HG03354 (cell line): Measurements from ENCODE around the gene SMIM20.
A peak's percentile ranks its signal among the peaks of the same experiment; 100 is the strongest.
"Not testable (repeated sequence)": the region's sequence is repeated elsewhere in the genome, so short reads cannot be mapped to it uniquely, and the experiment has no call there.

Experiments used
- ATAC-seq: cut with Tn5 transposase; IDR thresholded peaks from one replicate; pipeline ENCODE4 v1.9.1; 2021; ENCODE audit warnings: mild to moderate bottlenecking; ENCODE audit not compliant: unreplicated experiment, poor library complexity, severe bottlenecking

The SMIM20 gene

GRCh38 chr4:25913851-25914669, at the start of gene SMIM20:
SMIM20 (plus strand) TSS chr4:25914220; CDS start chr4:25914314, 94 bp downstream.
- ATAC-seq: peak; percentile 93

- ATAC-seq: no peak
Observed at GRCh38 chr4:25865586-25865985, 48.4 kb upstream of the SMIM20 start.

GRCh38 chr4:25866401-25866800, 47.6 kb upstream of the SMIM20 start:
- ATAC-seq: not testable (repeated sequence)

- no peak for ATAC-seq
Observed at GRCh38 chr4:25867781-25868294, 46.2 kb upstream of the SMIM20 start.

- ATAC-seq: peak; percentile 52
Observed at GRCh38 chr4:25870081-25870480, 43.9 kb upstream of the SMIM20 start.

DNA sequence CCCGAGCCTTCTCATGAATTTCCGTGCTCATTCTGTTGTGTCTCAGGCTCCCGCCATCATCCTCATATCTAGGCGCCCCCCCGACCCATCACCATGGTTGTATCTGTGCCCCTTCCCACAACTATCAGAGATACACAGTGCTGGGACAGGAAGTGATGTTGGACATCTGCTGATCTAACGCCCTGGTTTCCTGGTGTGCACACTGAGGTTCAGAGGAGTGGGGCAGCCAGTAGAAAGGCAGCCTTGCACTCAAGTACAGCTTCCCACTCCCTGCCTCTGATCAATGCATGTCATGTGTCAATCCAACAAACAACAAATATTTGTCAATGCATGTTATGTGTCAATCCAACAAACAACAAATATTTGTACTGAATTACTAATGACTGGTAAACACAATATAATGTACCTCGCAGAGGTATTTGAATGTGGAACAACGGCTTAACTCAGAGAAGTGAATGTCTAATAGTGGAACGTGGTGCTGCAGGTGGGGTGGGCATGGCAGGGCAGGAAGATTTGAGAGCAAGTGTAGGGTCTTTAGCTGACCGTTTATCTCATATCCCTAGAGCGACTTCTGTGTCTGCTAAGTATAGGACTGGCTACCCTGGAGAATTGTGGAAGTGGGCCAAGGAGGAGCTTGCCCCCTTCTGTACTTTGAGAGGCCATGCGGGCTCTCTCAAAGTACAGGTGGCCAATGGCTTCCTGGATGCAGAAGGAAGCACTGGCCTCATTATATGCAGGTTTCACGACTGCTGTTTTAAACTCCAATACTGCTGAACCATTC, 41.0 kb upstream of the SMIM20 start:
- no peak for ATAC-seq

- no peak for ATAC-seq
Observed at GRCh38 chr4:25873632-25874129, 40.3 kb upstream of the SMIM20 start.

DNA sequence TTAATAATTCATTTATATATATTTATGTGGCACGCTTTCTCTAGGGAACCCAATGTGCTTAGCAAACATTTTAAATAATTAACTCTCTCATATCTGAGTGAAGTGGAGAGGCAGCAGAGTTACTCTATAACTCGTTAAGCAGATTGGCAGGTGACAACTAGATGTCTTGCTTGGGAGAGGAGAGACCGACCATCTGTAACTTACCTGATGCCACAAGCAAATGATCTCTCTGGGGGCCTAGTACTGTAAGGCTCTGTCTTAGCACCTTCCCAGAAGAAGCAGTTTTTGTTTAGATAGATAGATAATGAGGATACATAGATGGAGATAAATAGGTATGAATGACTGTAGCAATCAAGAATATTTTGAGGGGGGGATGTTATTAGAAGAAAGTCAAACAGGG, 39.4 kb upstream of the SMIM20 start:
- ATAC-seq: peak; percentile 61

- ATAC-seq: peak; percentile 62
Observed at GRCh38 chr4:25875281-25875745, 38.7 kb upstream of the SMIM20 start.

- no peak for ATAC-seq
Observed at GRCh38 chr4:25878676-25879075, 35.3 kb upstream of the SMIM20 start.

- ATAC-seq: no peak
Observed at GRCh38 chr4:25879091-25879584, 34.9 kb upstream of the SMIM20 start.

DNA sequence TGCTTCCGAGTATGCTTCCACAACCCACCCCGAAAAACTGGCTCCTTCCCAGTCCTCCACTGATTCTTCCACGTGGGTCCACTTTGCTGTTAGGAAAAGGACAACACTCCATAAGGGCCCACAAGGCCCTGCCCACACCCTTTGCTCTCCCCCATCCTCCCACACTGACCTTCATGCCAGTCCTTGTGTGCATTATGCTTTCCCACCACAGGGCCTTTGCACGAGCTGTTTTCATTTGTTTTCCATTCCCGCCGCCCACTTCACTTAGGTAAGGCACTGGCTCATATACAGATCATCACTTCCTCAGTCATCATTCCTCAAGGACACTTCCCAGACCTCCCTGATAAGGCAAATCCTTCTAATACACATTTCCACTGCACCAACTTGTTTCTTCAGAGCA, 34.4 kb upstream of the SMIM20 start:
- ATAC-seq: no peak

DNA sequence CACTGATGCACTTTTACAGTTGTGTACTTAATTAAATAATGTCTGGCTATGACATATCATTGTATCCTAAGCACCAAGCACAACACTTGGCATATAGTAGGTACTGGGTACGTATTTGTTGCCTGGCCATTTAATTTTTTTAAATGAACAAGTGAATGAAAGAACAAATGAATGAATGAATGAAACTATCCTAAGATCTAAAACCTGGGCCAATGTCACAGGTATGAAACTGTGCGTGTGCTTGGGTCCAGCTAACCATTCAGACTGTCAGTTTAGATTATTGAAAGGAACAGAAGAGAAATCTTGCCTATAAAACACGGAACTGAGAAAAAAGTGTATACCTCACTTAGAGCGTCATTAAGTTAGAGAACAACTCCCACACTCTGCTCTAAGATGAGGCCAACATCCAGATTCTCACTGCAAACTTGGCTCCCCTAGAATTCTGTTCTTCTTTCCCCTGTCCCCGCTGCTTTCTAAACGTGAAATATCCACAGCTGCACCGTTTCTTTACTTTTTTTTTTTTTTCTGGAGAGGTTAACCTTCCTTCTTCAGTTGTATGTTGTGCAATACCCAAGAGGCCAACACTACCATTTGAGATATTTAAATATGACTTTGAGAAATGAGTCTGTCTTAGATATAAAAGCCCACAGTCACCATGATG, 33.9 kb upstream of the SMIM20 start:
- peak; percentile 38 for ATAC-seq

DNA sequence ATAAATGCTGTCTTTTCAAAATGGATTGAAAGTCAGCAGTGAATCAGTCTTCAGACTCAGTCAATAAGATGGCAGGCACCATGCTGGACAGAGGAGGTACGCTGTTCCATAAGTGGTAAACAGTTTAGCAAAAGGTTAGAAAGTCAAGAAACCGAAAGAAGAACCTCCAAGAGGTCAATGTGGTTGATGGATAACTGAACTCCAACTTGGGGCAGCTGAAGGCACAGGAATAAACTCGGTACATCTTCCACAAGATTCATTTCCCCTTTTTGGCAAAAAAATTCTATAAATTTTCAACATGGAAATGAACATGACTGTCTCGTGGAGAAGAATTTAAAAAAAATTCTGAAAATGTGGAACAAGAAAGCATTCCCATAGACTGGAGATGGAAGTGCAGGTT, 32.8 kb upstream of the SMIM20 start:
- no peak for ATAC-seq

DNA sequence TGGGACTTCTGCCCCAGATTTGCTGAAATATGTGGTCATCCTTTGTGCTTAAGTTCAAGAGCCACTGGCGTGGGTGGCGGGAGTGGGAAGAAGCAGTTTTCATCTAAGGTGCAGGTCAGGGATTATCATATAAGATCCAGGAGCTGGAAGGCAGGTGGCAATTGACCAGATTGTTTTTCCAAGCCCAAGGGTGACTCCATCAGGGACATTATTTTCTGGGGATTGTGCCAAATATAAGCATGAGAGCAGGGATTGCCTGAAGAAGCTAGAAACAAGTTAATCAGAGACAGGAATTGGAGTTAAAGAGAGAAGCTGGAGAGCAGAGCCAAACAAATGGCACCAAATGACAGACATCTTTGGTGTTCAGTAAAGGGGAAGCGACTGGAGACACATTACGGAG, 31.8 kb upstream of the SMIM20 start:
- ATAC-seq: no peak

- no peak for ATAC-seq
Observed at GRCh38 chr4:25883565-25883964, 30.5 kb upstream of the SMIM20 start.

DNA sequence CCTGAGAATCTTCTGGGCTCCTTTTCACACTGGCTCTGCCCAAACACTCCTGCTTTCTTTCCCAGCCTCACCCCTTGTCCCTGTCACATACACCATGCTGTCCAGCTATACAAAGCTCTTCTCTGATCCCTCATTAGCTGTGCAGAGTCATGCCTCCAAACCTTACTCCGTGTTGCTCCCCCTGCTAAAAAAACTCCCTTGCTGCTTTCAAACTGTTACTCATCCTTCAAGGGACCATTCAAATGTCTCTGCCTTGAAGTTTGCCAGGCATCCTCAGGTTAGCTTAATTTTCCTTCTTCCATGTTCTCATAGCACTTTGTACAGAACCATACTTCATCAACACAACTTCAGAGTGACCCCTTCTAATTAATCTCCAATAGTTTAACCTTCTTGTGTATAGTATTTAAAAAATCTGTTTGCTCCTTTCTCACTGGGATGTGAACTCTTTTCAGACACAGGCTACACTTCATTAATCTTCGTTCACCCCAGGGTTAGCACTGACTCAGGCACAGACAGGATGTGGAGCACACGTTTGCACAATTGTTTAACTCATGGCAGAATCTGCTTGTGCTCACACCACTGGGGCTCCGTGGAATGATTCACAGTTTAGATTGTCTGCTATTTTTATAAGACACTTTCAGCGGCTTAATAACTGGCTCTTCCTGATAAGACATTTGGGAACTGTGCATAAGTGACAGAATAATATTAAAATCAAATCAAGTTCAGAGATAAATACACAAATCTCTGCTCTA, 29.8 kb upstream of the SMIM20 start:
- no peak for ATAC-seq

GRCh38 chr4:25888781-25889180, 25.2 kb upstream of the SMIM20 start:
- ATAC-seq: no peak
